ENCODE results near the gene ELOA.

DNA sequence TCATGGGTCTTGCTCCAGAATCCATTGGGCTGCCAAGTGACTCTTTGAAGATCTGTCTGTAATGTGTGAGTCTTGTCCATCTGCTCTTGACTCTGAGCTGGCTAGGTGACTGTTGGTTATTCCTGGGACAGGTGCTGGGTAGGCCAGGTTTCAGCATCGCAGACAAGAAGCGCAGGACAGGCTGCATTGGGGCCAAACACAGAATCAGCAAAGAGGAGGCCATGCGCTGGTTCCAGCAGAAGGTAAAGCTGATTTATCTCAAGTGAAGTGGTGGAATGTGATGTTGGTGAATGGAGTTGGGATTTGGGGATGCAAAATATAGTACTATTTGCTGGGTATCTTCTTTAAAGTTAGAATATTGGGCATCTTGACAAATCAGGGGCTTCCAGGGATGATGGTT lies 47.6 kb upstream of the ELOA start:
- TF ChIP-seq CTCF (IDR thresholded peaks at IDR 0.05; ENCODE audit: insufficient read depth, low read depth, low read length) (no peak), EZH2 (IDR thresholded peaks at IDR 0.05; ENCODE audit: insufficient read depth, low read length) (no peak)

Measured in astrocyte (in vitro differentiated cells and primary cell).